HEK293T (cell line): ENCODE measurements around the gene HILPDA.

Experiments used
- ARNT ChIP-seq: fragments of 450-650 bp; IDR thresholded peaks from 2 replicates; pipeline ENCODE4 v1.6.1; 2017; ENCODE audit warnings: mild to moderate bottlenecking
- BHLHE40 ChIP-seq: fragments of 450-650 bp; IDR thresholded peaks from 2 replicates; pipeline ENCODE4 v1.6.1; 2016; ENCODE audit warnings: mild to moderate bottlenecking, moderate library complexity, borderline replicate concordance
- CTBP1 ChIP-seq: fragments of 450-650 bp; IDR thresholded peaks from 2 replicates; pipeline ENCODE4 v1.6.1; 2016; ENCODE audit warnings: borderline replicate concordance
- ELF4 ChIP-seq: fragments of 450-650 bp; IDR thresholded peaks from 2 replicates; pipeline ENCODE4 v1.6.1; 2017; ENCODE audit warnings: antibody characterized with exemption
- FOXA1 ChIP-seq: fragments of 450-650 bp; IDR thresholded peaks from 2 replicates; pipeline ENCODE4 v1.6.1; 2016; ENCODE audit warnings: mild to moderate bottlenecking
- FOXK2 ChIP-seq: fragments of 450-650 bp; IDR thresholded peaks from 2 replicates; pipeline ENCODE4 v1.6.1; 2016; ENCODE audit warnings: mild to moderate bottlenecking
- HDGF ChIP-seq: fragments of 450-650 bp; IDR thresholded peaks from 2 replicates; pipeline ENCODE4 v1.6.1; 2017; ENCODE audit warnings: antibody characterized with exemption, borderline replicate concordance
- LEF1 ChIP-seq: fragments of 450-650 bp; IDR thresholded peaks from 2 replicates; pipeline ENCODE4 v1.6.1; 2017; ENCODE audit warnings: mild to moderate bottlenecking, borderline replicate concordance
- SP1 ChIP-seq: fragments of 450-650 bp; IDR thresholded peaks from 2 replicates; pipeline ENCODE4 v1.6.1; 2017
- SUZ12 ChIP-seq: fragments of 450-650 bp; IDR thresholded peaks from 2 replicates; pipeline ENCODE4 v1.6.1; 2016; ENCODE audit warnings: mild to moderate bottlenecking
- TARDBP ChIP-seq: fragments of 450-650 bp; IDR thresholded peaks from 2 replicates; pipeline ENCODE4 v1.6.1; 2016

DNA sequence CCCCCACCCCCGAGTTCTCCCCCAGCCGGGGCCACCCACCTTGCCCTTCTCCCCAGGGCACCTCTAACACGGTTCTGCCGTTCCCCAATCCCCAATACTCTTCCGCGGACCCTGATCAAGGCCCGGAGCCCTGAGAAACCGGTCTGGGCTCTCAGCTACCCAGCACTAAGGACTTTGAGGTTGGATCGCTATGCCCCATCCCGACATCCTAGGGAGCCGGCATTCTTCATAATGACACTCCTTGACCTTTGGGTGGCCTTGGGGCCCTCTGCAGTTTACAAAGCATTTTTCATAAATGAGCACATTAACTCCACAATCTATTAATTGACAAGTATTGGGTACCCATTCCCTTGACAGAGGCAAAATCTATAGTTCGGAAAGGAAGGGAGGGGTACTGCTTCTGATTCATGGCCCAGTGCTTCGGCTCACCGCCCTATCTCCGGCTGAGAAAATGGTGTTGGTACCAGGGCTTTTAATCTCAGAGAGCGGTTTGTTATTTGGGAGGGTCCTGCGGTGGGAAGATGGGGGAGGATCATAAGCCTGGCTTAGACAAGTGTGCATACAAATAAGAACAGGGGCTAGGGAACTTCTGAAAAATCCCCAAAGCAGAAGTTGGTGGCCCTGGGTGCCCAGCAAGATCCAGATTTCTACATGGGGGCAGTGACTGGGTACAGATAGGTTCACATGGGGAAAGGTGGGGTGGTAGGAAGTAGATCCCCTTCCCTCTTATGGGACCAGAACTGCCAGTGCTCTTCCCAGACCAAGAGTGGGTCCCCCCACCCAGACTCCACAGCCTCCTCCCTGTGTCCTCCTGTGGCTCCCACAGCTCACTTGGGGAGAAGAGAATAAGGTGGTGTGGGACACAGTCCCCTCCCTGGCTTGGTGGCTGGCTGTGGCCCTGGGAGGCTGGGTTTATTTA is 49.1 kb upstream of the HILPDA start:
- TF ChIP-seq LEF1 (no peak), FOXA1 (no peak), SUZ12 (no peak), BHLHE40 (no peak), TARDBP (no peak), CTBP1 (no peak), ARNT (no peak), SP1 (no peak), ELF4 (no peak), FOXK2 (no peak), HDGF (no peak)
